GM23248 (cell line): Measurements from ENCODE around the gene RRP7A. TPM values are rescaled to one million over a fixed set of nuclear protein-coding genes. Genes with fewer than 3 reads are reported as not detected.

Experiments used
- DNase-seq: peaks from one replicate; pipeline ENCODE4 v3.0.0-alpha.2; 2015
- H2AFZ ChIP-seq: fragments of 200-600 bp; sonication (generic); 2 replicates; pipeline ENCODE4 v1.6.1; 2016; ENCODE audit warnings: antibody characterized with exemption
- H3F3A ChIP-seq: fragments of 200-600 bp; sonication (generic); 2 replicates; pipeline ENCODE4 v1.6.1; 2016; ENCODE audit warnings: mild to moderate bottlenecking, antibody characterized with exemption, mixed run types; ENCODE audit not compliant: insufficient read depth
- H3K27ac ChIP-seq: fragments of 200-600 bp; sonication (generic); 2 replicates; pipeline ENCODE4 v1.5.1; 2016; ENCODE audit warnings: mild to moderate bottlenecking
- H3K27me3 ChIP-seq: fragments of 200-600 bp; sonication (generic); replicated peaks from 2 replicates; pipeline ENCODE4 v1.6.1; 2016; ENCODE audit warnings: mild to moderate bottlenecking; ENCODE audit not compliant: insufficient read depth
- H3K36me3 ChIP-seq: fragments of 200-600 bp; sonication (generic); 2 replicates; pipeline ENCODE4 v1.6.1; 2016; ENCODE audit warnings: low read depth, mild to moderate bottlenecking
- H3K4me1 ChIP-seq: fragments of 200-600 bp; sonication (generic); 2 replicates; pipeline ENCODE4 v1.6.1; 2016; ENCODE audit warnings: mild to moderate bottlenecking; ENCODE audit not compliant: insufficient read depth
- H3K4me2 ChIP-seq: fragments of 200-600 bp; sonication (generic); one replicate; pipeline ENCODE4 v1.6.1; 2016; ENCODE audit warnings: mild to moderate bottlenecking; ENCODE audit not compliant: unreplicated experiment
- H3K4me3 ChIP-seq: fragments of 200-600 bp; sonication (generic); 2 replicates; pipeline ENCODE4 v1.5.1; 2016; ENCODE audit warnings: mild to moderate bottlenecking
- H3K79me2 ChIP-seq: fragments of 200-600 bp; sonication (generic); 2 replicates; pipeline ENCODE4 v1.6.1; 2016; ENCODE audit warnings: mild to moderate bottlenecking; ENCODE audit not compliant: insufficient read depth
- H3K9ac ChIP-seq: fragments of 200-600 bp; sonication (generic); 2 replicates; pipeline ENCODE4 v1.6.1; 2016; ENCODE audit warnings: mild to moderate bottlenecking
- H3K9me2 ChIP-seq: fragments of 200-600 bp; sonication (generic); 2 replicates; pipeline ENCODE4 v1.6.1; 2016; ENCODE audit warnings: mixed run types, mild to moderate bottlenecking, moderate library complexity; ENCODE audit not compliant: insufficient read depth
- H3K9me3 ChIP-seq: fragments of 200-600 bp; sonication (generic); one replicate; pipeline ENCODE4 v1.6.1; 2017; ENCODE audit warnings: low read depth
- H4K20me1 ChIP-seq: fragments of 200-600 bp; sonication (generic); 2 replicates; pipeline ENCODE4 v1.6.0; 2016; ENCODE audit not compliant: insufficient read depth
- EZH2 ChIP-seq: fragments of 200-600 bp; sonication (generic); IDR thresholded peaks from 2 replicates; pipeline ENCODE4 v1.6.1; 2018; ENCODE audit warnings: antibody characterized with exemption, mild to moderate bottlenecking; ENCODE audit not compliant: insufficient read depth, poor library complexity, severe bottlenecking
- EZH2phosphoT487 ChIP-seq: fragments of 200-600 bp; sonication (generic); IDR thresholded peaks from 2 replicates; pipeline ENCODE4 v1.6.1; 2018; ENCODE audit warnings: antibody characterized with exemption, moderate library complexity, mild to moderate bottlenecking, low read depth; ENCODE audit not compliant: insufficient read depth
- WGBS, 2 experiments: methylation state at CpG; one replicate each; pipeline ENCODE4 v1.1.6; 2015 to 2017; ENCODE audit warnings: low lambda C conversion rate in 2 of 2, low coverage in 1 of 2; ENCODE audit errors: missing lambda C conversion rate in 2 of 2; 5-methylcytosine and 5-hydroxymethylcytosine counted together
- in situ Hi-C: fragments of 300-500 bp; cut with MboI; formaldehyde crosslinking; loops from 2 replicates; pipeline ENCODE4 v1.15.0; 2020
- polyA plus RNA-seq: library from polyadenylated mRNA; unstranded; fragments of >200 nt; fragmentation: Nextera tagmentation; extraction: Ambion mirVana; gene quantifications from 2 replicates; pipeline ENCODE4 v1.2.1, GENCODE V29; 2016
- total RNA-seq: library from RNA; depleted of rRNA; stranded (reverse); fragments of >200 nt; shearing (Covaris generic); gene quantifications from 2 replicates; pipeline ENCODE4 v1.2.3, GENCODE V29; 2014

The RRP7A gene
- total and polyA plus RNA-seq, 2 experiments from 2014 or later: 31.7 to 48.2 TPM

GRCh38 chr22:42562684-42563083 lies 43.1 kb upstream of the RRP7A start:
- Histone ChIP-seq H3K9me2 (no peaks in the 10 kb centered on the region), H3K4me2 (no peak overlapping the region), H3K9ac (no peak overlapping the region), H3K4me3 (no peak overlapping the region), H3K4me1 (no peaks in the 10 kb centered on the region), H4K20me1 (no peaks in the 10 kb centered on the region), H3F3A (no peaks in the 10 kb centered on the region), H3K79me2 (no peaks in the 10 kb centered on the region), H3K27me3 (no peaks in the 10 kb centered on the region), H2AFZ (no peak overlapping the region), H3K9me3 (no peaks in the 10 kb centered on the region), H3K27ac (no peak overlapping the region), H3K36me3 (no peaks in the 10 kb centered on the region)
- in situ Hi-C loops: no loop called here
- TF ChIP-seq EZH2 (no peak), EZH2phosphoT487 (no peak)
- 51 to 57% methylated on average over 2 of the region's 2 CpGs for WGBS, 2 experiments
- no peak for DNase-seq

GRCh38 chr22:42562279-42562678 lies 42.7 kb upstream of the RRP7A start:
- no peak overlapping the region for H3K4me3 ChIP-seq
- H3K4me2 ChIP-seq: no peak overlapping the region
- no peaks in the 10 kb centered on the region for H3K9me3 ChIP-seq
- H3K36me3 ChIP-seq: no peaks in the 10 kb centered on the region
- H3K9me2 ChIP-seq: no peaks in the 10 kb centered on the region
- H3K27ac ChIP-seq: no peak overlapping the region
- no peak overlapping the region for H3K9ac ChIP-seq
- WGBS, 2 experiments: 83 to 85% methylated on average over 8 of the region's 8 CpGs
- TF ChIP-seq EZH2phosphoT487: no peak
- TF ChIP-seq EZH2: no peak
- no peak overlapping the region for H2AFZ ChIP-seq
- H3K79me2 ChIP-seq: no peaks in the 10 kb centered on the region
- H3F3A ChIP-seq: no peaks in the 10 kb centered on the region
- no peaks in the 10 kb centered on the region for H4K20me1 ChIP-seq
- H3K4me1 ChIP-seq: no peaks in the 10 kb centered on the region
- in situ Hi-C loops: no loop called here
- no peak for DNase-seq
- no peaks in the 10 kb centered on the region for H3K27me3 ChIP-seq

DNA sequence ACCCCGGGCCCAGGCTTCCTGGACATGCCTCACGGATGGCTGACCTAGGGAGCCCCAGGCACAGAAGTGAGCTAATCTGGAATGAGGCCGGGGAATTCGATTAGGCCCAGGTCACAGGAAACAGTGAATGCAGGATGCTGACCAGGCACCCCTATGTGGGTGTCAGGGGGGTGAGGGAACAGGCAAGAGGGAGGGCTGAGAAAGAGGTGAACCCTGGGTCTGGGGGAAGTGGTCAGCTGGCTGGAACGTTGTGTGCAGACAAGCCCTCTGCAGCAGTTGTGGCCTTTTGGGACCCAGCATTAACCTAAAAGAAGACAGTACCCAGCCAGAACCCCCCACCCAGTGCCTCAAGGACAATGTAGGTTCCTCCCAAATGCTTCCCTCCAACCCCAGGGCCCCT lies 42.3 kb upstream of the RRP7A start:
- H3K27ac ChIP-seq: no peak overlapping the region
- no peaks in the 10 kb centered on the region for H3K36me3 ChIP-seq
- H3K4me3 ChIP-seq: no peak overlapping the region
- no peaks in the 10 kb centered on the region for H3F3A ChIP-seq
- DNase-seq: no peak
- no peaks in the 10 kb centered on the region for H3K9me3 ChIP-seq
- no peaks in the 10 kb centered on the region for H3K4me1 ChIP-seq
- H3K9me2 ChIP-seq: no peaks in the 10 kb centered on the region
- no peak overlapping the region for H3K4me2 ChIP-seq
- no peaks in the 10 kb centered on the region for H3K27me3 ChIP-seq
- 74 to 83% methylated on average over 5 of the region's 5 CpGs for WGBS, 2 experiments
- TF ChIP-seq EZH2phosphoT487 (no peak), EZH2 (no peak)
- in situ Hi-C loops: no loop called here
- H3K9ac ChIP-seq: no peak overlapping the region
- H2AFZ ChIP-seq: no peak overlapping the region
- H4K20me1 ChIP-seq: no peaks in the 10 kb centered on the region
- no peaks in the 10 kb centered on the region for H3K79me2 ChIP-seq

- H4K20me1 ChIP-seq: no peaks in the 10 kb centered on the region
- no peak overlapping the region for H3K4me3 ChIP-seq
- no peaks in the 10 kb centered on the region for H3F3A ChIP-seq
- H3K27ac ChIP-seq: no peak overlapping the region
- no peak overlapping the region for H3K4me2 ChIP-seq
- no peaks in the 10 kb centered on the region for H3K79me2 ChIP-seq
- H3K9me2 ChIP-seq: no peaks in the 10 kb centered on the region
- DNase-seq: peak; percentile 34
- WGBS, 2 experiments: 84 to 90% methylated on average over 7 of the region's 7 CpGs
- no peaks in the 10 kb centered on the region for H3K27me3 ChIP-seq
- no peak overlapping the region for H2AFZ ChIP-seq
- no peaks in the 10 kb centered on the region for H3K9me3 ChIP-seq
- no peak for TF ChIP-seq EZH2
- no peak for TF ChIP-seq EZH2phosphoT487
- no peak overlapping the region for H3K9ac ChIP-seq
- no peaks in the 10 kb centered on the region for H3K36me3 ChIP-seq
- H3K4me1 ChIP-seq: no peaks in the 10 kb centered on the region
- in situ Hi-C loops: no loop called here
These were observed 41.2 kb upstream of the RRP7A start for GRCh38 chr22:42560781-42561180.

DNA sequence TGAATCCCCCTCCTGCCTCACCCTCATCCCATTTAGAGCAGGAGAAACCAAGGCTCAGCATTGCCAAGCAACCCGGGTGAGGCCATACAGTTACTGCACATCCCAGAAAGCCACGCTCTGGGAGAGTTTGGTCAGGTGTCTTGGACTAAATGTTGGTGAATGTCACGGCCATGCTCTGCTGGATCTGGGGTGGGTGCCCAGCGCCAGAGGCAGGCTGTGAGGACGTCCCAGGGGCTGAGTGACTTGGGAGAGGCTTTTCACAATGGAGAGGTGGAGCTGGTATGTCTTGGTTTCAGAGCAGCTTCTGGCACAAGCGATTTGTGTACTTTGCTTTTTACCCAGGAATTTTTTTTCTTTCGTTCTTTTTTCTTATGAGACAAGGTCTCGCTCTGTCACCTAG lies 40.8 kb upstream of the RRP7A start:
- no peaks in the 10 kb centered on the region for H3K4me1 ChIP-seq
- in situ Hi-C loops: no loop called here
- H2AFZ ChIP-seq: no peak overlapping the region
- H3K9ac ChIP-seq: no peak overlapping the region
- no peaks in the 10 kb centered on the region for H3K27me3 ChIP-seq
- no peaks in the 10 kb centered on the region for H3K9me3 ChIP-seq
- H3K36me3 ChIP-seq: no peaks in the 10 kb centered on the region
- no peaks in the 10 kb centered on the region for H3K9me2 ChIP-seq
- no peak overlapping the region for H3K4me2 ChIP-seq
- no peaks in the 10 kb centered on the region for H3F3A ChIP-seq
- H3K4me3 ChIP-seq: no peak overlapping the region
- WGBS, 2 experiments: 79 to 81% methylated on average over 8 of the region's 8 CpGs
- DNase-seq: no peak
- H3K79me2 ChIP-seq: no peaks in the 10 kb centered on the region
- TF ChIP-seq EZH2 (no peak), EZH2phosphoT487 (no peak)
- H4K20me1 ChIP-seq: no peaks in the 10 kb centered on the region
- H3K27ac ChIP-seq: no peak overlapping the region
